AML-193 (cell line): ENCODE data around the gene HARBI1.

Experiments used
- DNase-seq, 2 experiments: peaks; one replicate each; lab custom pipeline; 2025; lab: John Stamatoyannopoulos, UW

The HARBI1 gene

GRCh38 chr11:46633291-46634217 is 16.5 kb upstream of the HARBI1 start:
- no peak for DNase-seq

DNA sequence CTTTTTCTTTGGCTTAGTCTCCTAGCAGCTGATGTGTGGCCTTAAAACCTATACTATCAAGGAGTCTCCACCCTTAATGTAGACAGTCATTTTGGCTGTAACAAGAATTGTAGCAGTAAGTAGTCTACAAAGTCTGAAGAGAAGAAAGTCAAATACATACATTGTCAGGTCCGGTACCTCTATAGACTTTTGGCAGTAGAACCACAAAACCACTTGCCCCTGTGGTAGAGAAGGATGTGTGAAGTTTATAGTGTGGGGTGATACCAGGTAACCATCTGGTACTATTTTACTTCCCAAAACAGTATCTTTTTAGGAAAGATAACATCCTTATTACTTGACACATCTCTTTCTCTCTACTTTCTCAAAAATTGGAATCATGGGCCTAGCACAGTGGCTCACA is 15.5 kb upstream of the HARBI1 start:
- no peak for DNase-seq

- DNase-seq = no peak
Measured at GRCh38 chr11:46631676-46632075, 14.6 kb upstream of the HARBI1 start.

DNA sequence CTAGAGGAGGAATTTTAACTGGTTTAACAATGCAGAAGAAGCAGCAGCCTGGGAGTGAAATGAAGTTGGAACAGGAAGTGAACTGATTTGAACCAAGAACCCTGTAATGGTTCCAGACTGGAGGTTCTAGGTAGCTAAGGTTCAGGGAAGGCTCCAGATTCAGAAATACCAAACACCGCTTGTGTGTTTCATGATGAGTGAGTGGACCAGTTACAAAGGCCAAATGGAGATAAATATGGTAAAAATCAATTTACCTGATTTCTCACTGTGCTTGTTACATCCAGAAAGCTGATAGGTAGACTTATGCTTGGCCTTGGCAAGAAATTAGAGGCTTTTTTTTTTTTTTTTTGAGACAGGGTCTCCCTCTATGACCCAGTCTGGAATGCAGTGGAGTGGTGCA is 13.2 kb upstream of the HARBI1 start:
- DNase-seq = no peak

GRCh38 chr11:46628961-46629360 is 11.9 kb upstream of the HARBI1 start:
- no peak for DNase-seq

DNA sequence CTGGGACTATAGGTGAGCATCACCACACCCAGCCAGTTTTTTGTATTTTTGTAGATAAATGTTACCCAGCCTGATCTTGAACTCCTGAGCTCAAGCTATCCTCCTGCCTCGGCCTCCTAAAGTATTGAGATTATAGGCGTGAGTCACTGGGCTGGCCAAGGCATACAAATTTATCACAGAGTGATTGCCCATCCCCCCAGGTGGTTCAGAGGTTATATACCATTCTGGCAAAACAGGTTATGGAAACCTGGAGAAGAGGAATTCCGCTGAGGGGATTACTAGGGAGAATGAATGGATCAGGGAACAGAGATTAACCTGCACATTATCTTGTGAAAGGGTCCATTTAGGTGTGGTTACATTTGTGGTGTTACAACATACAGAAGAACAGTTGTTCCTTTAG is 8.4 kb upstream of the HARBI1 start:
- no peak for DNase-seq

DNA sequence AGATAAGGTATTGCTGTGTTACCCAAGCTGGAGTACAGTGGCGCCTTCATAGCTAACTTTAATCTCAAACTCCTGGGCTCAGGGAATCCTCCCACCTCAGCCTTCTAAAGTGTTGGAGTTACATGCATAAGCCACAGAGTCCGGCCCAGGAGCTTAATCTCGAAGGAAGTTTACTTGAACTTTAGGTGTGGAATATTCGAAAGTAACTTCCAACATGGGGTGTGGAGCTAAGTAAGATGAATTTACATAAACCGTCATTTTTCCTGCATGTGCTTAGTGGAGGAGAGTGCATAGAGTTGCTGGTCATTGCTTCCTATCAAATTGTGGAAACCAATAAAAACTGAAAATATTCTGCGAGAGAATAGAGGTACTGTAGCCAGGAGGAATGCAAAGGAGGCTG is 1.8 kb upstream of the HARBI1 start:
- DNase-seq = no peak

DNA sequence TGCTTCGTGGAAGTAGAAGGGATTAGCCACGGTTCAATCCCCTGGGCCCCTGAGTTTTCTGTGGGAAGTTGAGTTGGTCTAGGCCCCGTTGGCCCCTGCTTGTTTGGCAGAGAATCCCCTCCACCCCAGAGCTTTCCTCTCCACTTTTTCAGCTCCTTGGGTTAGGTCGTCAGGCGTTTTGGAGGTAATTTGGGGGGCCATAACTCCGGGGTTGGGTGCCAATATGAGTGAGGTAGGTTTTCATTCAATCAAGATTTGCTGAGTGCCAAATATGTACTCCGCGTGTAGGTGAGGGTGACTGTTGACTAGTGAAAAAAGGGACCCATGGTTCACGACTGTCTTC is 916 bp upstream of the HARBI1 start:
- DNase-seq = no peak

DNA sequence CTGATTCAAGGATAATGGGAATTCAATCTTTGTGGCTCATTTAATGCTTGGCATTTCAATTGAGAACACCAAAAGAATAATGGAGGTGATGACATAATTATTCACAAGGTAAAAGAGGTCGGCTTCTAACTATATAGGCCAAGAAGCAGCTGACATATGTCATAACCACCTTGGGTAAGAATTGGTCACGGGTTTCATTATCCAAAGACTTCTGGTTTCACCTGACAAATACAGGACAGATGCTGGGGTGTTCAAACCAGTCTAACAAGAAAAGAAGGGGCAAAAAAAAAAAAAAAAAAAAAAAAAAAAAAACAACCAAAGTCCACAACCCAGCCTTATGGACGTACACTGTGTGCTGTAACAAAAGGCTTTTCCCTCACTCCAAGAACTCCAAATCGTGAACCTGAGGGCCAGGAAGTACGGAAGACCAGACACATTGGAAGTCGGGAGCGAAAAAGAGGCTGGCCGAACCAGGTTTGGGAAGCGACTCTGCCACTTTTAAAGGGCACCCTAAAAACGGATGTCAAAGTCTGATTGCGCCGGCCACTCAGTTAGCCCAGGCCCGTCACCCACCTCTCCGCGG is 385 bp downstream of the HARBI1 start:
- DNase-seq = no peak

DNA sequence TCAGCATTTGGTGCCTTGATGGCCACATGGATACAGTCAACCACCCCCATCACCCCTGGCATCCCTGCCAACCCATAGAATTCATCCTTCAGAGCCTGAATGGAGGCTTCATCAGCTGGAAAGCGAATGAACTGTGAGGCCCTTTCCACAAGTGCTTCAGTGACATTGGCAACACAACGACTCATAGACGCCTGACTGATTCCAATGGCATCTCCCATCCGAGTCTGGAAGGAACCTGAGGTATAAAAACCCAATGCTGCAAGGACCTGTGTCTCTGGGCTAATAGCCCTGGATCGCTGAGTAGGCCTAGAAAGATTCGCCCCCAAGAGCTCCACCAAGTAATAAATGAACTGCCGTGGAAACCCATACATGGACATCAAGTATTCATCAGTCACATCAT is 1.3 kb downstream of the HARBI1 start:
- no peak for DNase-seq

GRCh38 chr11:46612326-46612725 is 4.7 kb downstream of the HARBI1 start:
- DNase-seq = no peak

GRCh38 chr11:46611526-46612304 is 5.3 kb downstream of the HARBI1 start:
- DNase-seq = no peak

DNA sequence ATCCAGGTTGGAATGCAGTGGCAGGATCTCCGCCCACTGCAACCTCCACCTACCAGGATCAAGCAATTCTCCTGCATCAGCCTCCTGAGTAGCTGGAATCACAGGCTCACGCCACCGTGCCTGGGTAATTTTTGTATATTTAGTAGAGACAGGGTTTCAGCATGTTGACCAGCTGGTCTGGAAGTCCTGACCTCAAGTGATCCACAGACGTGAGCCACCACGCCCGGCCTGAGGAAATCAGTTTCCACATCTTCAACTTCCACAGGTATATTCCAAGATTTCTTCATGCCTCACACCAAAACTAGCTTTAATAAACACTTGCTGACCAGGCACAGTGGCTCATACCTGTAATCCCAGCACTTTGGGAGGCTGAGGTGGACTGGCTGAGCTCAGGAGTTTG is 7.6 kb downstream of the HARBI1 start:
- DNase-seq = no peak

DNA sequence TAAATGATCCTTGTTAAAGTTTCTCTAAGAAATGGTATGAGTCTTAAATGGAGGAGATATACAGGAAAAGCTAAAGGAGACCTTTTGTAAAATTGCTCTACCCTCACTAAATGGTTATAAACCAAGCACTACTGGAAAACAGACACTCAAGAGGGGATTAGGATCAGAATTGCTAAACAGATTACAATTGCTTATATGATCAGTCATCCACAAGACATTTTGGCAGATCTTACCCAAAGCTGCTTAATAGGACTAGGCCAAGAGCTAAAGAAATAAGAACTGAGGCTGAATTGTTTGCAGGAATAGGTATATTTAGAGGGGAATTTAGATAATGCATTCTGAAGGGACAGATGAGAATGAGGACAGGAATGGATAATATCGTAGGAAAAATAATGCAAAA is 9.5 kb downstream of the HARBI1 start:
- DNase-seq = no peak

DNA sequence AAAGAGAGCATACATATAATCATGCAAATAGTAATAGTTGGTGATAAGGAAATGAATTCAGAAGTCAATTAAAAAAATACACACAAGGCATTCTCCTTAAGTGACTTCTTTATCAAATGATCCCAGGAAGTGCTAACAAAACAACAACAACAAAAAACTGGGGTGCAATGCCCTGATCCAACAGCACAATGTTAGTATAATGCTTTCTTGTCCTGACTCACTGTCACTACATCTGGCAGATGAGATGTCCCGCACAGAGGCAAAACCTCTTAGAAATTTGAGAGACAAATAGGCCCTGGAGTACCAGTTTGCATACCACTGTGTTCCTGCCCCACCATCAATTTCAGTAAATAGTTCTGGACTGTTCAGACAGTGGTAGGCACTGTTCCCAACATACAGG is 12.2 kb downstream of the HARBI1 start:
- no peak for DNase-seq

- no peak for DNase-seq
Measured at GRCh38 chr11:46603704-46604308, 13.2 kb downstream of the HARBI1 start.

DNA sequence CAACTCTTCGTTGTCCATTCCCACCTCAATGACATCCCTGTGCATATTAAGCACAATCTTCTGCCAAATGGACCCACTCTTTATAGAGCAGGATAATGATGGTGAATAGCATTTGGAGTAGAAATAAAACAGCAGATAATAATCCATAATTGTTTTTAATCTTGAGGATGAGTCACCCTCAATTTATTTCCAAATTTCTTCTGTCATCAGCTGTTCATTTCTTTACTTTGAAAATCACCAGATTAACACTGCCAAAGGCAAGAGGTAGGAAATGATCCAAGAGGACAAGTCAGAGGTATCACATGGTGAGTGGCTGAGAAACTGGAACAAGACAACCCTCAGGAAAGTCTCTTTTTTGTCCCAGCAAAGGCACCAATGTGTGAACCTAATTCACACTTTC is 15.9 kb downstream of the HARBI1 start:
- DNase-seq = no peak

DNA sequence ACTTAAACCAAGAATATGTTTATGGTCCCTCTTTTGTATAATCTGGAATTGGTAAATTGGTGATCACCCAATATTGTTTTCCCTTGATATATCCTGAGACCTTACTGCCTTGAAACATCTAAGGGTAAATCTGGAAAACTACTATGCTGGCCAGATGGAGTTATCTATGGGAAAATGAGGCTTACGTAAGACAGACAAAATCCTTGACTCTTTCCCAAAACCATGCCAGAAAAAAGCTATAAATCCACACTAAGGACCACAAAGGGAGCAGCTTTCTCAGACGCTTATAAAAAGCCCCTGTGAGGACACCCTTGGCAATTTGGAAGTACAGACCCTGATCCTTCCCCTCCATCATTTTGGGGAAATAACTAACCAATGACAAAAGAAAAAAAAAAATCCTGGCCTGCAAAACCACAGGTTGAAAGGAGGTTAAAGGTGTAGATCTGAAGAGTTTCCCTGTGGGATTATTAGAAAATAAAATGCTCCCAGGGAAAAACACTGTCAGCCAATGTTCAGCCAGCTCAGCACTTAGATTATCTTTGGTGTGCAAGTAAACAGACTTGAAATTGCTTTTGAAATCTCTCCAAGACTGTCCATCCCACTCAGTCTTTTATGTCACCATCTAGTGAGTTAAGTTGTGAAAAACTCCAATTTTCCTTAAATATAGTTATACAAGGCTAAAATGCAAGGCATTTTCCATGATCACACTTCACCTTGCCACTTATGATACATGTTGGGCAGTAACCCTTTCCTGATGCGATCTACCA is 16.6 kb downstream of the HARBI1 start:
- DNase-seq = no peak

DNA sequence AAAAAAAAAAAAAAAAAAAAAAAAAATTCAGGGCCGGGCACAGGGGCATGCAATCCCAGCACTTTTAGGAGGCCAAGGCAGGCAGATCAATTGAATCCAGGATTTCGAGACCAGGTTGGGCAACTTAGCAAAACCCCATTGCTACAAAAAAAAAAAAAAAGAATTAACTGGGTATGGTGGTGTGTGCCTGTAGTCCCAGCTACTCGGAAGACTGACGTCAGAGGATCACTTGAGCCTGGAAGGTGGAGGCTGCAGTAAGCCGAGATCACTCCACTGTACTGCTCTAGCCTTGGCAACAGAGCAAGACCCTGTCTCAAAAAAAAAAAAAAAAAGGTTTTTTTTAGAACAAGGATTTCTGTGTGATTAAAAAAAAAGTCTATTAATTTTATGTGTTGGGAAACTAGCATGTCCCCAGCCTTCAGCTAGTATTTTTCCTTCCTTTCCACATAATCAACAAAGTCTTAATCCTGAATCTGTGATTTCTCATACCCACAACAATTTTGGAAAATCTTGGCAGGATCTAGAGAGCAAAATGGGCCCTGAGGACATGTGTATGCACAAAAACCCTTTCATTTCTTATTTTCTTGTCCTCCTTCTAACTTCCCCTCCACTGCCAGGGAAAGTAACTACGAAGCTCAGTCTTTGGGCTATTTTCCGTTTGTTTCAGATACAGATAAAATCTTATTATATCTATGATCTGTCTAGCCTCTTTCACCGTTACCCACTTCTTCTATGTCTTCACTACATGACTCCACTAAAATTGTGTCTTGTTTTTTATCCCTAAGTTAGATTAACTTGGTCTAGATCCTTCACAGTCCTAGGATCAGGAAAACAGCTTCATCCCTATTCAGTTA is 17.5 kb downstream of the HARBI1 start:
- no peak for DNase-seq

DNA sequence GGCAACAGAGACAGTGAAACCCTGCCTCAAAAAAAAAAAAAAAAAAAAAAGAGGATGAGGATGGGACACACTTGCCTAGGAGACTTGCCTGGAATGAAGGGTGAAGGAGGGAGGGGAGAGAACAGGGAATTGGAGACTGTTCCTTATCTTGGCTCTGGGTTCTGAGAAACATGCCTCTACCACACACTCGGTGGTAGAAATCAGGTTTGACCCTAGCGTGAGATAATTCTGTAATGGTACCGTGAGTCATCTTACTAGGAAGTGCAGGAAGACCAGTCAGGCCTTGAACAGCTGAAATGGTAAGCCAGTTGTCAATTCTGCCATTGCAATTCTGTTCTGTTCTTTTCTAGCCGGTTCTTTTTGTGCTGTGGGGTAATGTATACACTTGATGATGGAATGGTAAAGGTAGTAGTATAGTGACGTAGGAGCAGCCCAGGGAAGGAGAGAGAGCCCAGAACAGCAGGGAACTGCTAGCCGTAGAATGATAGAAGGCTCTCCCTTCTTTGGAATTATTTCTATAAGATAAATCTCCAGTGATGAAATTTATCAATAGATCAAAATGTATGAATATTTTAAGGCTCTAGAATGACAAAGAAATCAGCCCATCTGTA is 19.3 kb downstream of the HARBI1 start:
- DNase-seq = no peak
